ENCODE data around the gene DKKL1.
A peak's percentile ranks its signal among the peaks of the same experiment; 100 is the strongest.
"Not testable (repeated sequence)": the region's sequence is repeated elsewhere in the genome, so short reads cannot be mapped to it uniquely, and the experiment has no call there.

DKKL1 gene

GRCh38 chr19:49363268-49364082 lies at the start of gene DKKL1:
Gene DKKL1, plus strand, starts transcription at chr19:49363877. Its CDS starts 122 bp downstream, at chr19:49363999.
- H3K27ac ChIP-seq: no peak within 1 kb of the TSS
- H3K9ac ChIP-seq: no peak within 1 kb of the TSS
- TF ChIP-seq Cebpa-rat (IDR thresholded peaks at IDR 0.05): no peak

GRCh38 chr19:49315111-49315510 lies 48.6 kb upstream of the DKKL1 start:
- TF ChIP-seq Cebpa-rat (IDR thresholded peaks at IDR 0.05): no peak
- no peak overlapping the region for H3K27ac ChIP-seq
- H3K9me3 ChIP-seq: peaks cover 27% of the 10 kb centered on the region
- H3K27me3 ChIP-seq: no peaks in the 10 kb centered on the region
- no peaks in the 10 kb centered on the region for H3K4me1 ChIP-seq
- H3K36me3 ChIP-seq: no peaks in the 10 kb centered on the region
- H4K20me1 ChIP-seq: no peaks in the 10 kb centered on the region
- H3K9ac ChIP-seq: no peak overlapping the region
- H3K4me2 ChIP-seq: no peak overlapping the region
- no peak overlapping the region for H3K4me3 ChIP-seq

More at GRCh38 chr19:49363268-49364082, at the start of gene DKKL1:
- no peak within 1 kb of the TSS for H3K4me2 ChIP-seq
- no peak within 1 kb of the TSS for H3K4me3 ChIP-seq
- no peaks in the 10 kb centered on the region; the same call in 1 of the 2 replicates for H4K20me1 ChIP-seq
- H3K36me3 ChIP-seq: no peaks in the 10 kb centered on the region
- H3K9me3 ChIP-seq: peaks cover 18% of the 10 kb centered on the region
- no peaks in the 10 kb centered on the region for H3K4me1 ChIP-seq
- peaks cover 61% of the 10 kb centered on the region for H3K27me3 ChIP-seq

GRCh38 chr19:49316284-49316683 lies 47.4 kb upstream of the DKKL1 start:
- Histone ChIP-seq H3K9me3 (peaks cover 27% of the 10 kb centered on the region), H3K4me2 (no peak overlapping the region), H3K4me3 (no peak overlapping the region), H3K9ac (no peak overlapping the region), H3K36me3 (no peaks in the 10 kb centered on the region), H3K27me3 (no peaks in the 10 kb centered on the region), H3K27ac (no peak overlapping the region), H4K20me1 (no peaks in the 10 kb centered on the region), H3K4me1 (no peaks in the 10 kb centered on the region)
- no peak for TF ChIP-seq Cebpa-rat (IDR thresholded peaks at IDR 0.05)

- no peak for TF ChIP-seq Cebpa-rat (IDR thresholded peaks at IDR 0.05)
- Histone ChIP-seq H3K4me1 (no peaks in the 10 kb centered on the region), H3K27ac (no peak overlapping the region), H3K9me3 (peaks cover 34% of the 10 kb centered on the region), H3K4me2 (no peak overlapping the region), H3K4me3 (no peak overlapping the region), H3K9ac (no peak overlapping the region), H4K20me1 (no peaks in the 10 kb centered on the region), H3K27me3 (no peaks in the 10 kb centered on the region), H3K36me3 (no peaks in the 10 kb centered on the region)
Observed at GRCh38 chr19:49318296-49318695, 45.4 kb upstream of the DKKL1 start.

- Histone ChIP-seq H3K4me3 (no peak within 1 kb of the TSS), H3K27me3 (no peaks in the 10 kb centered on the region), H3K4me2 (no peak within 1 kb of the TSS), H4K20me1 (no peaks in the 10 kb centered on the region), H3K4me1 (peaks cover 29% of the 10 kb centered on the region), H3K36me3 (no peaks in the 10 kb centered on the region), H3K27ac (no peak within 1 kb of the TSS), H3K9ac (no peak within 1 kb of the TSS), H3K9me3 (peaks cover 16% of the 10 kb centered on the region)
- TF ChIP-seq Cebpa-rat (IDR thresholded peaks at IDR 0.05): no peak
Observed at GRCh38 chr19:49324801-49325576, 38.7 kb upstream of the DKKL1 start, which contains the start of gene SLC6A16. Gene SLC6A16, minus strand, starts transcription at chr19:49325191. Its CDS starts 13,844 bp downstream, at chr19:49311347.

DNA sequence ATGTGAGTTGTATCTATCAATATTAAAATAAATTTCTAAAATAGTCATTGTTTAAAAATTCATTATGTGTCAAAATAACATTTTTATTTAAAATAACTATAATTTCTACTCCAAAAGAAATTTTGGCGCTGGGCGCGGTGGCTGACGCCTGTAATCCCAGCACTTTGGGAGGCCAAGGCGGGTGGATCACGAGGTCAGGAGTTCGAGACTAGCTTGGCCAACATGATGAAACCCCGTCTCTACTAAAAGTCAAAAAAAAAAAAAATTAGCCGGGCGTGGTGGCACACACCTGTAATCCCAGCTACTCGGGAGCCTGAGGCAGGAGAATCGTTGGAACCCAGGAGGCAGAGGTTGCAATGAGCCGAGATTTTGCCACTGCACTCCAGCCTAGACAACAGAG lies 37.9 kb upstream of the DKKL1 start:
- H3K27me3 ChIP-seq, H3K9ac ChIP-seq, H3K4me2 ChIP-seq, H3K27ac ChIP-seq, H4K20me1 ChIP-seq, H3K4me3 ChIP-seq, H3K36me3 ChIP-seq: not testable (repeated sequence)
- H3K9me3 ChIP-seq: peaks cover 16% of the 10 kb centered on the region
- peaks cover 30% of the 10 kb centered on the region for H3K4me1 ChIP-seq

DNA sequence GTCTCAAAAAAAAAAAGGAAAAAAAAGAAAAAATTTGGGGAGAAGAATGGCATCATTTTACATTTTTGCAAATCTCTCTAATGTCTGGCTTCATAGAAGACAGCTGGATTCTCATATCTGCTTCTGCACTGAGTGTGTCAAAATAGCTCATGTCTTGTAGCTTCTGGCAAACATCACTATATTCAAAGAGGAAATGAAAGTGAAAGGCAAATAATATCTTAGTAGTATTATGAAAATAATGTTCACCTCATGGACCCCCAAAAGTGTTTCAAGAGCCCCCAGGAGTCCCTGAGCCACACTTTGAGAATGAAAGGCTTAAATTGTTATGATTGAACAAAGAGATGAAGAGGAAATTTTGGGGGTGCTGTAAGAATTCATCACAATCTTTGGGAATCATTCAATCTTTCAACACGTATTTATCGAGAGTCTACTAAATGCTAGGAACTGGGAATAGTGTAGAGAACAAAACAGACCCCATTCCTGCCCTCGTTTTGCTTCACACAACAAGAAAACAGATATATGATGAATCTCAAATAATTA lies 37.4 kb upstream of the DKKL1 start:
- peaks cover 33% of the 10 kb centered on the region for H3K4me1 ChIP-seq
- H3K36me3 ChIP-seq: no peaks in the 10 kb centered on the region
- H3K4me2 ChIP-seq: no peak overlapping the region
- H4K20me1 ChIP-seq: no peaks in the 10 kb centered on the region
- H3K27ac ChIP-seq: no peak overlapping the region
- no peaks in the 10 kb centered on the region for H3K27me3 ChIP-seq
- no peak overlapping the region for H3K4me3 ChIP-seq
- peaks cover 16% of the 10 kb centered on the region for H3K9me3 ChIP-seq
- no peak for TF ChIP-seq Cebpa-rat (IDR thresholded peaks at IDR 0.05)
- H3K9ac ChIP-seq: no peak overlapping the region

GRCh38 chr19:49327878-49328544 lies 35.7 kb upstream of the DKKL1 start:
- peaks cover 11% of the 10 kb centered on the region for H3K9me3 ChIP-seq
- no peaks in the 10 kb centered on the region for H3K36me3 ChIP-seq
- no peaks in the 10 kb centered on the region for H3K27me3 ChIP-seq
- H3K4me3 ChIP-seq: no peak overlapping the region
- TF ChIP-seq Cebpa-rat (IDR thresholded peaks at IDR 0.05): no peak
- H3K4me1 ChIP-seq: peaks cover 50% of the 10 kb centered on the region
- no peak overlapping the region for H3K9ac ChIP-seq
- no peak overlapping the region for H3K4me2 ChIP-seq
- H4K20me1 ChIP-seq: no peaks in the 10 kb centered on the region
- H3K27ac ChIP-seq: no peak overlapping the region

GRCh38 chr19:49328741-49329140 lies 34.9 kb upstream of the DKKL1 start:
- H3K9me3 ChIP-seq: peaks cover 9% of the 10 kb centered on the region
- H3K36me3 ChIP-seq: no peaks in the 10 kb centered on the region
- no peak overlapping the region for H3K9ac ChIP-seq
- no peak overlapping the region for H3K27ac ChIP-seq
- peaks cover 57% of the 10 kb centered on the region for H3K4me1 ChIP-seq
- no peak for TF ChIP-seq Cebpa-rat (IDR thresholded peaks at IDR 0.05)
- H3K27me3 ChIP-seq: no peaks in the 10 kb centered on the region
- H4K20me1 ChIP-seq: no peaks in the 10 kb centered on the region
- H3K4me2 ChIP-seq: no peak overlapping the region
- no peak overlapping the region for H3K4me3 ChIP-seq

- H4K20me1 ChIP-seq, H3K9me3 ChIP-seq, H3K9ac ChIP-seq, H3K36me3 ChIP-seq, H3K4me3 ChIP-seq, H3K27me3 ChIP-seq, H3K27ac ChIP-seq: not testable (repeated sequence)
- Histone ChIP-seq H3K4me1 (peaks cover 76% of the 10 kb centered on the region), H3K4me2 (peak overlapping the region; percentile 88; the same call in 1 of the 2 replicates)
Observed at GRCh38 chr19:49331187-49331586, 32.5 kb upstream of the DKKL1 start.

Data from BLaER1 (cell line).